Body of pancreas (tissue), 4 donors: ENCODE results near the gene CYP20A1. TPM values are rescaled to one million over a fixed set of nuclear protein-coding genes. Genes with fewer than 3 reads are reported as not detected.
"Not testable (repeated sequence)": the region's sequence is repeated elsewhere in the genome, so short reads cannot be mapped to it uniquely, and the experiment has no call there.

ENCODE experiments used
- ATAC-seq: fragments of 150-250 bp; one replicate; pipeline ENCODE4 v1.9.1; 2016
- DNase-seq, 4 donors: peaks; one replicate each; pipeline ENCODE4 v3.0.0-alpha.2; 2019
- H3K27ac ChIP-seq, 4 donors: fragments of 200-600 bp; sonication (generic); 1 replicate in 3 of 4; 2 replicates in 1 of 4; pipeline versions ENCODE4 v1.5.1 to v1.6.1; 2016 to 2019; ENCODE audit warnings: mild to moderate bottlenecking in 1 of 4, mixed read lengths in 1 of 4, moderate library complexity in 1 of 4
- H3K27me3 ChIP-seq, 2 donors: fragments of 200-600 bp; sonication (generic); one replicate each; pipeline ENCODE4 v1.6.0; 2016; ENCODE audit warnings: mild to moderate bottlenecking in 1 of 2
- H3K36me3 ChIP-seq, 2 donors: fragments of 200-600 bp; sonication (generic); replicated peaks in 1 of 2; 2 replicates each; pipeline ENCODE4 v1.5.1; 2016; ENCODE audit warnings: low read depth in 2 of 2; ENCODE audit not compliant: insufficient read depth in 1 of 2
- H3K4me1 ChIP-seq: fragments of 200-600 bp; sonication (generic); one replicate; pipeline ENCODE4 v1.6.0; 2016
- H3K4me3 ChIP-seq, 2 donors: fragments of 200-600 bp; sonication (generic); 1 replicate in 1 of 2; 2 replicates in 1 of 2; pipeline ENCODE4 v1.5.1; 2016 to 2019
- H3K9me3 ChIP-seq, 3 donors: fragments of 200-600 bp; sonication (generic); 1 replicate in 2 of 3; 2 replicates in 1 of 3; pipeline ENCODE4 v1.5.1; 2016
- POLR2A ChIP-seq, 3 donors: fragments of 450-650 bp; IDR thresholded peaks; one replicate each; pipeline ENCODE4 v1.6.1; 2016; ENCODE audit warnings: antibody characterized with exemption in 3 of 3, mild to moderate bottlenecking in 2 of 3
- WGBS, 2 donors: methylation state at CpG; one replicate each; pipeline ENCODE4 v1.1.5; 2017; 5-methylcytosine and 5-hydroxymethylcytosine counted together
- intact Hi-C: fragments of 100-400 bp; cut with DNase I; formaldehyde crosslinking; loops from one replicate; pipeline ENCODE4 v1.15.1; 2023
- total RNA-seq, 2 donors: library from RNA; depleted of rRNA; stranded (reverse); fragments of >200 nt; gene quantifications; one replicate each; pipeline ENCODE4 v1.1.0, GENCODE V29; 2016
- TF ChIP-seq, protein P1 (sequence below), 7 experiments: fragments of 450-650 bp in 4 of 7; fragments of 200-600 bp in 3 of 7; sonication (generic) in 3 of 7; IDR thresholded peaks; one replicate each; pipeline ENCODE4 v1.5.1; 2016 to 2019; ENCODE audit warnings: antibody characterized with exemption in 7 of 7

The CYP20A1 gene
- total RNA-seq, 2 donors from 2014 or later = 18.9 to 21.4 TPM

DNA sequence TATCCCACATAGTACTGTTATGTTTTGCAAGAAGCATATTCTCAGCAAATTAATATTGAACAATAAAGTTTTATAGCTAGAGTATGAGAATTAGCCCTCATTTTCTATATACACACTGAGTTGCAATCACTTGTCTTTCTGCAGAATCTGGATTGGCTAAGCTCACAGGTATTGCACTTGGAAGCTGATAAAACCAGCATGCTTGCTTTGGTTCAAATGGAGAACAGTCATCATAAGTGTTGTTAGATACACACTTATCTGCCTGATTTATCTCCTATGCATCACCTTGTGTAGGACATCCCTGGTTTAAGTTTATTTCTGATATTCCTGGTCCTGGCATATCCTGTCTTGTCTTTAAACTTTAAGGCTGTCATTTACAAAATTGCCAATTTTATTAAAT lies 38.0 kb upstream of the CYP20A1 start:
- peaks cover 0 to 2% of the 10 kb centered on the region in 2 donors for H3K36me3 ChIP-seq
- no peak for DNase-seq
- H3K9me3 ChIP-seq = no peaks in the 10 kb centered on the region
- H3K27me3 ChIP-seq = no peaks in the 10 kb centered on the region
- TF ChIP-seq, protein P1, sequence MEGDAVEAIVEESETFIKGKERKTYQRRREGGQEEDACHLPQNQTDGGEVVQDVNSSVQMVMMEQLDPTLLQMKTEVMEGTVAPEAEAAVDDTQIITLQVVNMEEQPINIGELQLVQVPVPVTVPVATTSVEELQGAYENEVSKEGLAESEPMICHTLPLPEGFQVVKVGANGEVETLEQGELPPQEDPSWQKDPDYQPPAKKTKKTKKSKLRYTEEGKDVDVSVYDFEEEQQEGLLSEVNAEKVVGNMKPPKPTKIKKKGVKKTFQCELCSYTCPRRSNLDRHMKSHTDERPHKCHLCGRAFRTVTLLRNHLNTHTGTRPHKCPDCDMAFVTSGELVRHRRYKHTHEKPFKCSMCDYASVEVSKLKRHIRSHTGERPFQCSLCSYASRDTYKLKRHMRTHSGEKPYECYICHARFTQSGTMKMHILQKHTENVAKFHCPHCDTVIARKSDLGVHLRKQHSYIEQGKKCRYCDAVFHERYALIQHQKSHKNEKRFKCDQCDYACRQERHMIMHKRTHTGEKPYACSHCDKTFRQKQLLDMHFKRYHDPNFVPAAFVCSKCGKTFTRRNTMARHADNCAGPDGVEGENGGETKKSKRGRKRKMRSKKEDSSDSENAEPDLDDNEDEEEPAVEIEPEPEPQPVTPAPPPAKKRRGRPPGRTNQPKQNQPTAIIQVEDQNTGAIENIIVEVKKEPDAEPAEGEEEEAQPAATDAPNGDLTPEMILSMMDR (IDR thresholded peaks at IDR 0.05) = no peak
- TF ChIP-seq POLR2A (IDR thresholded peaks at IDR 0.05) = no peak
- no peak overlapping the region for H3K27ac ChIP-seq
- ATAC-seq = no peak
- intact Hi-C loops = no loop called here
- no peak overlapping the region for H3K4me3 ChIP-seq
- H3K4me1 ChIP-seq = no peaks in the 10 kb centered on the region

DNA sequence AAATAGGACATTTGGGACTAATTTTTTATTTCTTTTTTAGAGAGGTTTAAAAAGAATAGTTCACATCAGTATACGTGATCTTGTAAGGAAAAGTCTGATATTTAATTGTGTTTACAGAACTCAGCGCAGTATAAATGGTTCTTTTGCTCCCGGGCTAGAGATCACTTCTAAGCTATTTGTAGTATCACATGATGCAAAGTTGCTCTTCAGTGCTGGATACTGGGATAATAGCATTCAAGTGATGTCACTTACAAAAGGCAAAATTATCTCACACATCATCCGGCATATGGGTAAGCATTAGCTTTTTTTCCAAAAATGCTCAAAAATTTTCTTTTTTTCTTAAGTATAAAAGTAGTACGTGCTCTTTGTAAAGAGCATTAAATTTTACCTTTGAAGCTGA lies 37.4 kb upstream of the CYP20A1 start:
- intact Hi-C loops = no loop called here
- no peak for TF ChIP-seq POLR2A (IDR thresholded peaks at IDR 0.05)
- TF ChIP-seq, protein P1 (IDR thresholded peaks at IDR 0.05) = no peak
- no peak for ATAC-seq
- Histone ChIP-seq H3K4me1 (no peaks in the 10 kb centered on the region), H3K9me3 (no peaks in the 10 kb centered on the region), H3K36me3 (peaks cover 0 to 2% of the 10 kb centered on the region in 2 donors), H3K27ac (no peak overlapping the region), H3K4me3 (no peak overlapping the region), H3K27me3 (no peaks in the 10 kb centered on the region)
- WGBS, 2 donors = 91 to 94% methylated on average over 5 of the region's 5 CpGs
- no peak for DNase-seq

DNA sequence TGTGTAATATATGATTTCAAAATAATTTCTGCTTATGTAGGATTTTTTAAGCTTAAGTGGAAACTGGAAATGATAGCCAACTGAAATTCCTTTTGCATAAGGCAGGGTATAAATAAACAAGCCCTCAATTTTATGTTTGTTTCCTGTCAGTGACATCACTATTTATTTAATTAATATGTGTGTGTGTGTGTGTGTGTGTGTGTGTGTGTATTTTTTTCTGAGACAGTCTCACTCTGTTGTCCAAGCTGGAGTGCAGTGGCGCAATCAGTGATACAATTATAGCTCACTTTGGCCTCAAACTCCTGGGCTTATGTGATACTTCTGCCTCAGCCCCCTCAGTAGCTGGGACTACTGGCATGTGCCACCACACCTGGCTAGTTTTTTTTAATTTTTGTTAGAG lies 29.3 kb upstream of the CYP20A1 start:
- Histone ChIP-seq H3K36me3 (peaks cover 0 to 5% of the 10 kb centered on the region in 2 donors), H3K4me3 (no peak overlapping the region), H3K27ac (no peak overlapping the region), H3K27me3 (no peaks in the 10 kb centered on the region), H3K9me3 (no peaks in the 10 kb centered on the region), H3K4me1 (no peaks in the 10 kb centered on the region)
- DNase-seq (no peak), ATAC-seq (no peak)
- TF ChIP-seq, protein P1 (IDR thresholded peaks at IDR 0.05) = no peak
- WGBS, 2 donors = 100% methylated on average over 1 of the region's 1 CpG
- intact Hi-C loops = no loop called here

DNA sequence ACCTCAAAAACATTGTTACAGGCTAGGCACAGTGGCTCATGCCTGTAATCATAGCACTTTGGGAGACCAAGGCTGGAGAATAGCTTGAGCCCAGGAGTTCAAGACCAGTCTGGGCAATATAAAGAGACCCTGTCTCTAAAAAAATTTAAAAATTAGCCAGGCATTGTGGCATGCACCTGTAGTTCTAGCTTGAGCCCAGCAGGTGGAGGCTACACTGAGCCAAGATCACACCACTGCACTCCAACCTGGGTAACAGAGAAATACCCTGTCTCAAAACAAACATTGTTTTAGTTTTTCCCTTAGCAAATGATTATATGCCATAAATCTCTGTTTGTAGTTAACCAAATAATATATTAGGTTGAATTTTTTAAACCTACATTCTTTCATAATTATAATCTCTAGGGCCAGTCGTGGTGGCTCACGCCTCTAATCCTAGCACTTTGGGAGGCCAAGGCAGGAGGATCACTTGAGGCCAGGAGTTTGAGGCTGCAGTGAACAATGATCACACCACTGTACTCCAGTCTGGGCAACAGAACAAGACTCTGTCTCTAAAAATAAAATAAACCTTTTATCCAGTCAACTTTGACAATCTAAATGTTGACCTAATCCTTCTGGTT lies 13.3 kb upstream of the CYP20A1 start:
- Histone ChIP-seq H3K4me1 (peaks cover 9% of the 10 kb centered on the region), H3K4me3 (no peak overlapping the region), H3K9me3 (no peaks in the 10 kb centered on the region), H3K27me3 (no peaks in the 10 kb centered on the region), H3K27ac (no peak overlapping the region), H3K36me3 (no peaks in the 10 kb centered on the region)
- 84 to 86% methylated on average over 2 of the region's 2 CpGs for WGBS, 2 donors
- TF ChIP-seq, protein P1 (IDR thresholded peaks at IDR 0.05) = peak; percentile 28 to 66 (median 64)
- TF ChIP-seq POLR2A (IDR thresholded peaks at IDR 0.05) = no peak
- ATAC-seq (peak; percentile 62), DNase-seq (peak in 3 of 4 donors; percentile 15 to 39 (median 19))
- intact Hi-C loops = no loop called here

GRCh38 chr2:203229674-203230073 lies 9.1 kb upstream of the CYP20A1 start:
- WGBS, 2 donors = 53 to 77% methylated on average over 2 of the region's 2 CpGs
- H3K27me3 ChIP-seq, H3K4me3 ChIP-seq, H3K4me1 ChIP-seq, H3K27ac ChIP-seq, DNase-seq, H3K36me3 ChIP-seq, H3K9me3 ChIP-seq, intact Hi-C loops, ATAC-seq: not testable (repeated sequence)
